PFSK-1 (cell line): ENCODE data around the gene ESYT2.

Experiments used
- FOXP2 ChIP-seq: optimal IDR thresholded peaks from 2 replicates; pipeline ENCODE3; 2011; ENCODE audit warnings: borderline replicate concordance, control low read depth, inconsistent platforms; ENCODE audit not compliant: insufficient read depth; ENCODE audit errors: extremely low read length, extremely low read depth
- POLR2AphosphoS5 ChIP-seq: IDR thresholded peaks from 2 replicates; pipeline ENCODE4 v1.6.1; 2012; ENCODE audit warnings: low read depth, mild to moderate bottlenecking, control low read depth, low read length, moderate library complexity
- REST ChIP-seq, 2 experiments: IDR thresholded peaks; 2 replicates each; pipeline versions ENCODE4 v1.6.1 to v1.8.0; 2011 to 2012; ENCODE audit warnings: low read depth in 2 of 2, low read length in 2 of 2, control low read depth in 1 of 2, inconsistent platforms in 1 of 2, mild to moderate bottlenecking in 1 of 2, moderate library complexity in 1 of 2; ENCODE audit not compliant: insufficient read depth in 1 of 2
- SIN3A ChIP-seq: IDR thresholded peaks from 2 replicates; pipeline ENCODE4 v1.6.1; 2012; ENCODE audit warnings: mild to moderate bottlenecking, low read length, moderate library complexity, borderline replicate concordance; ENCODE audit not compliant: insufficient read depth
- TAF1 ChIP-seq: IDR thresholded peaks from 2 replicates; pipeline ENCODE4 v1.6.1; 2012; ENCODE audit warnings: low read length, control low read depth, borderline replicate concordance; ENCODE audit not compliant: insufficient read depth

Gene ESYT2

GRCh38 chr7:158750702-158751101, 78.6 kb downstream of the ESYT2 start:
- TF ChIP-seq REST (IDR thresholded peaks at IDR 0.05; ENCODE audit: insufficient read depth in 1 of 2, low read depth in 2 of 2, low read length in 2 of 2) (no peak), TAF1 (no peak), FOXP2 (no peak), POLR2AphosphoS5 (no peak), SIN3A (no peak)

DNA sequence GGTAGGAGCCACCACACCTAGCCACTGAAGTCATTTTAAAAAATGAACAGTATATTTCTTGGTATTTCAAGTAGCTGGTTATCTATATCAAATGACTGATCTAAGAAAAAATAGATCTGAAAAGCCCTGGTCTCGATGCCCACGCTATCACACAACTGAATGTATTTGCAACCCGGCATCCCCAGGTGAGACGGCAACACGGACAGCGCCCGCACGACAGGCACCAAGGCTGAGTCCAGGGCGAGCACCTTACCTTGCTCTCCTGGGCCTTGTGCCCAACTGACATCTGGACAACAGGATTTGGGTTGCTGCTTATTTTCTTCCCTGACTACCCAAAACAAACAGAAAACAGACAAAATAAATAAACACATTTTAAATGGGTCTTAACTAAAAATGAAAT, 79.9 kb downstream of the ESYT2 start:
- TF ChIP-seq SIN3A (no peak), TAF1 (no peak), FOXP2 (no peak), REST (IDR thresholded peaks at IDR 0.05; ENCODE audit: insufficient read depth in 1 of 2, low read depth in 2 of 2, low read length in 2 of 2) (no peak), POLR2AphosphoS5 (no peak)

DNA sequence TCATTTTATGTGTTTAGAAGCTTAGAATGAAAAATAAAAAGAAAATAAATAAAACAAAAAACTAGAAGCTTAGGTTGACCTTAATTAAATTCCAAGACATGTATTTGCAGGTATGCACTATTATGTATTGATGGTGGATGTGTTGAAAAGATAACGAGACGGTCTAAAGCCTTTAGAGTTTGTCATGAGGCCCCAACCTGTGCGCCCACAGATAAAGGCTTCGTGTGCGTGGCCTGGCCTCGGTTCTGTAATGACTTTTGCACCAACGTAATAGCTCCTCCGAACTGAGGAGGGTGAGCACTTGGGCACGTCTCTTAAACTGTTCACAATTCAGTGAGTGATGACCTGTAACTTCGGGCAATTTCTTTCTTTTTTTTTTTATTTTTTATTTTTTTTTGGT, 81.0 kb downstream of the ESYT2 start:
- no peak for TF ChIP-seq TAF1
- TF ChIP-seq SIN3A: no peak
- TF ChIP-seq REST (IDR thresholded peaks at IDR 0.05; ENCODE audit: insufficient read depth in 1 of 2, low read depth in 2 of 2, low read length in 2 of 2): no peak
- no peak for TF ChIP-seq FOXP2
- no peak for TF ChIP-seq POLR2AphosphoS5

DNA sequence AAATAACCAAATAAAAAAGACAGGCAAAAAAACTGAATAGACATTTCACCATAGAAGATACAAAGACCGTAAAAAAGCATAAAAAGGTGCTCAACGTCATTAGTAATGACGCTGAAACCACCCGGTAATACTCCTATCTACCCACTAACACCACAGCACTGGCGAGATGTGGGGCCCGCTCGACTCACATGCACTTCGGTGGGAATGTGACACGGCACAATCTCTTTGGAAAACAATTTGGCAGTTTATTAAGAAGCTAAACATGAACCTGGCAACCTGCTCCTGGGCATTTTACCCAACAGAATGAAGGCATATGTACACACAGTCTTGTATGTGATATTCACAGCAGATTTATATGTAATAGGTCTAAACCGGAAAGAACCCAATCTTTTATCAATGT, 81.9 kb downstream of the ESYT2 start:
- TF ChIP-seq REST (IDR thresholded peaks at IDR 0.05; ENCODE audit: insufficient read depth in 1 of 2, low read depth in 2 of 2, low read length in 2 of 2) (no peak), TAF1 (no peak), FOXP2 (no peak), SIN3A (no peak), POLR2AphosphoS5 (no peak)

DNA sequence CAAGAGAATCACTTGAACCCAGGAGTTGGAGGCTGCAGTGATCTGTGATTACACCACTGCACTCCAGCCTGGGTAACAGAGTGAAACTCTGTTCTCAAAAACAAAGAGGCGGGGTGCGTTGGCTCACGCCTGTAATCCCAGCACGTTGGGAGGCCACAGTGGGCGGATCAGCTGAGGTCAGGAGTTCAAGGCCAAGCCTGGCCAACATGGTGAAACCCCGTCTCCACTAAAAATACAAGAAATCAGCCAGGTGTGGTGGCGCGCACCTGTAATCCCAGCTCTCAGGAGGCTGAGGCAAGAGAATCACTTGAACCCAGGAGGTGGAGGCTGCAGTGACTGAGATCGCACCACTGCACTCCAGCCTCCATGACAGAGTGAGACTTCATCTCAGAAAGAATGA, 82.4 kb downstream of the ESYT2 start:
- TF ChIP-seq FOXP2: no peak
- no peak for TF ChIP-seq TAF1
- TF ChIP-seq POLR2AphosphoS5: no peak
- TF ChIP-seq SIN3A: no peak
- TF ChIP-seq REST (IDR thresholded peaks at IDR 0.05; ENCODE audit: insufficient read depth in 1 of 2, low read depth in 2 of 2, low read length in 2 of 2): no peak
